ENCODE measurements around the gene C4orf50.
"Not testable (repeated sequence)": the region's sequence is repeated elsewhere in the genome, so short reads cannot be mapped to it uniquely, and the experiment has no call there.

C4orf50 gene

DNA sequence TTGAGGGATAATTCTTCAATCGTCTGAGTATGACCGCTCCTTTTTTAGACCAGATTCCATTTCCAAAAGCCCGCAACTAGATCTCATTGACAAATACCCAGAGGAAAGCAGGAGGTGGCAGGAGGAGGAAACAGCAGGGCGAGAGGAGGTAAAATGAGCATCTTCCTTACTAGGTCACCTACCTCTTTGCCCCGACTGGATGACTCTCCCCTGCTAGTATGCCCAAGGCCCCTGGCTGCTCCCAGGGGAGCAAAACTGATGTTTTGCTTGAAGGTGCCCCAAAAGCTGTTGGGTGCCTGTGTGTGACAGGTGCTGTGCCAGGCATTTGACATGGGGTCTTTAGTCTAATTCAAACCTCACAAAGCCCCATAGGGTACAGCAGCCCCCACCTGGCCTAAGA, 48.9 kb downstream of the C4orf50 start:
- no peak for DNase-seq (ENCODE audit: low read depth, low spot score)

DNA sequence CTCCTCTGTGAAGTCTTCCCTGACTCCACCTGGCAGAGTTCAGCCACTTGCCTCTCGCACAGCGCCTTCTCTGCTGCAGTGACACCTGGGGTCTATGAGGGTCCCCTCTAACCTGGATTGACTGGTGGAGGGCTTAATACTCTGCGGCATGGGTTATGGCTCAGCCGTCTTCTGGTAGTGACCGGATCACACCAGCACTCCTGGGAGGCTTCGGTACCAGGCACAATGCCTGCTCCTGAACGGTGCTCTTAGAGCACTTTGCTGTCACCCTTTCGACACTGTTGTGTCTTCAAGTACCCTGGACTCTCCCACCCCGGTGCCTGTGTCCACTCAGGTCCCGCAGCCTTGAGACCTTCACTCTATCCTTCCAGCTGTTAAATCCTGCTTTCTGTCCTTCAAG, 50.0 kb downstream of the C4orf50 start:
- DNase-seq (ENCODE audit: low read depth, low spot score): no peak

GRCh38 chr4:5967783-5968182, 50.4 kb downstream of the C4orf50 start:
- no peak for DNase-seq (ENCODE audit: low read depth, low spot score)

DNA sequence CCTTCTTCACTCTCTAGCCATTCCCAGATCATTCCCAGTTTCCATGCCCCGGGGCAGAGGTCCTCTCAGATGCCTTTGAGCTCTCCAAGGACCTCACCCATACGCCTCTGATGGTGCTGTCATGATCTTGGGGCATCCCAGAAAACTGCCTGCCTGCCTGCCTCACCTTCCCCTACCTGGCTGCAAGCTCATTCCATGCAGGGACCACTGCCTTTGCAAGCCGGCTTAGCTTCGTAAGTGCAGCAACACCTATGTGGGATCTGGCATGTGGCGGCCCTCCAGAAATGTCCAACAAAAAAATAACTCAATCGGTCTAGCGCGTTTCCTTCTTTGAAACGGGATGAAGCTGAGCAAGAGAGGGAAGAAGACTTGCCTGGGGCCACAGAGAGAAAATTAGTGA, 53.0 kb downstream of the C4orf50 start:
- no peak for DNase-seq (ENCODE audit: low read depth, low spot score)

DNA sequence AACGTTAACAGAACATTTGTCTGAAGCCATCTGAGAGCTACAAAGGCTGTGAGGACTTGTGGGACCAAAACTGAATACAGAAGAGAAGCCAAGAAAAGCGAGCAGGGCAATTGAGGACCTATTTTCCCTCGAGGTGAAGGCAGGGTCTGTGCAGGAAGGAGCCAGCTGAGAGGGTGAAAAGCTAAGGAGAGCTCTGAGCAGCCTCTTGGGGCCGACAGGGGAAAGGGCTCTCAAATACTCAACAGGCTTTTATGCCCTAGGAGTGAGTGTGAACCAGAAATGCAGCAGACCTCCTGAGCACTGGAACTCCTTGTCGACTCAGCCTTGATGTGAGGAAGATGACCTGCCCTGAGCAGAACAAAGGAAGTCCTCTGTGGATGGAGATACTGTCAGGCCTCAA, 54.2 kb downstream of the C4orf50 start:
- DNase-seq (ENCODE audit: low read depth, low spot score): no peak

DNA sequence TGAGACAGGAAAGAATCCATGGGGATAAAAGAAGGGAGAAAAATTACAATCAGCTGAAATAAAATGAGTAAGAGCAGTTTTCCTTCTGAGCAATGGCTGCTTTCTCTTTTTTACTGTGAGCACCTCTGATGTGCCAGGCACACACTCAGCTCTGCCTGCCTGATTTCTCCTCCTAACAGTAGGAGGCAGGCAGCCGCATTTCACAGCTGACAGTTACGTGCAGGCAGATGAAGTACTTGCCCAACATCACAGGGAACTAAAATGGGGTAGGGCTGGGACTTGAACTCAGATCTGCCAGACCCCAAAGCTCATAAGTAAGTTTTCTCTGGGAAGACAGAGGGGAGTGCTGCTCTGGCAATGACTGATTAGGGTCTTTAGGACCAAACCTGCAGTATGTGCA, 54.6 kb downstream of the C4orf50 start:
- DNase-seq (ENCODE audit: low read depth, low spot score): no peak

- no peak for DNase-seq (ENCODE audit: low read depth, low spot score)
Measured at GRCh38 chr4:5962416-5962815, 55.8 kb downstream of the C4orf50 start.

- DNase-seq (ENCODE audit: low read depth, low spot score): no peak
Measured at GRCh38 chr4:5960252-5960880, 57.9 kb downstream of the C4orf50 start.

GRCh38 chr4:5959211-5959982, 58.8 kb downstream of the C4orf50 start:
- no peak for DNase-seq (ENCODE audit: low read depth, low spot score)

- DNase-seq (ENCODE audit: low read depth, low spot score): no peak
Measured at GRCh38 chr4:5958199-5958735, 60.0 kb downstream of the C4orf50 start.

DNA sequence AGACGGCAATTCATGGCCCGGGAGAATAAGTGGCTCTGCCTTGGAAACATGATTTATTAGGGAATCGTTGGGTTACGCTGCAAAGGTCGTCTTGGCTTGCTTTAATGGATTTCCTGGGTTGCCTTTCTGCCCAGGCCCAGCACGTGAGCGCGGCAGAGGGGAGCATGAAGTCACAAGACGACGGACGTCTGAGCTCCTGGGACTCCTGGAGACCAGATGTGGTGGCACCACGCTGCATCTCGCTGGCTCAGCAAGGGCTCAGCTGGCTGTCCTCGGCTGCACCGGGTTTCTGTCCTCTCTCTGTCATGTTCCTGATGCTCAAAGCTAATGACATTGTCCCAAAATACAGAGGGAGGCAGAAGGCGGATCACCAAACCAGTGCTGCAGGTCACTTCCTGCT, 61.2 kb downstream of the C4orf50 start:
- no peak for DNase-seq (ENCODE audit: low read depth, low spot score)

GRCh38 chr4:5956285-5957021, 61.8 kb downstream of the C4orf50 start:
- peak; percentile 46 for DNase-seq (ENCODE audit: low read depth, low spot score)

DNA sequence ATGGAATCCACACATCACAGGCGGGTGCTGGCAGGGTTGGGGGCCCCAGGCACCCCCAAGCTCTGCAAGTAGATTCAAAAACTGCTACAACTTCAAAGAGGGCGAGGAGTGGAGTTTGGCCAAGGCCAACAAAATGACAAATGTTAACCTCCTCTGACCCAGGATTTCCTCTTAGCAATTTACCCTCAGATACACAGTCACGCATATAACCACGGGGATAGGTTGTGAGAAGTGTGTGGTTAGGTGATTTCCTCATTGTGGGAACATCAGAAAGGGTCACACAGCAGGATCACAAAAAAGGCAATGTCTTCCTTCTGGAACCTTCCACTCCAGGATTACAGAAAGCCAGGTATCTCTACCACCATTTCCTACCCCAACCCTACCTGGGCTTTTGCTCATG, 62.4 kb downstream of the C4orf50 start:
- no peak for DNase-seq (ENCODE audit: low read depth, low spot score)

- peak; percentile 21 for DNase-seq (ENCODE audit: low read depth, low spot score)
Measured at GRCh38 chr4:5955201-5955821, 62.9 kb downstream of the C4orf50 start.

DNA sequence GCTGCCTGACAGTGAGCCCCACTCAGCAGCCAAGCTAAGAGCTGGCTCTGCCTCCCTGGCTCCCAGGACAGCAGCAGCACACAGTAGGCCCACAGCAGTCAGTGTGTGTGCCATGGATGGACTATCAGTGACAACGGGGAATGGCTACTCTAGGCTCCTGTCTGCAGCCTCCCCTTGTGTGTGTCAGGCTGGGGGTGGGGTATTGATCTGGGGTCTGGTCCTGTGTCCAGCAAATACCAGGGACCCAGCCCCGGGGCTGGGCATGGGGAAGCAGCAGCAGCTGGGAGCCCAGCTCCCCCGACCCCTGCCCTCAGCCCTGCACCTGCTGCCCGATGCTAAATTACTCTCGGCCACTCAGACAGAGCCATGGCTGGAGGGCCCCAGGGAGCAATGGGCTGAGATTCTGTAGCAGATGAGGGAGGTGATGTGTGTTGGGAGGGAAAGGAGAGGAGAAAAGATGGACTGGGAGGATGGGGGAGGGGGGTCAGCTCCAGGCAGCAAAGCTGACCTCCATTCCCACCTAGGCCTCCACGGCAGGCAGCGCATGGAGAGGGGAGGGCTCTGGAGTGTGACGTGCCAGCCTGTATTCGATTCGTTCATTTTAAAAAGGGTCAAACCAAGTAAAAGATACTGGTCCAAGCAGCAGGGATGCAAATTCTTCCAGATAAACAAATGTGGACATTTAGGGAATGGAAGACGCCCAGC, 64.0 kb downstream of the C4orf50 start:
- DNase-seq (ENCODE audit: low read depth, low spot score): no peak

DNA sequence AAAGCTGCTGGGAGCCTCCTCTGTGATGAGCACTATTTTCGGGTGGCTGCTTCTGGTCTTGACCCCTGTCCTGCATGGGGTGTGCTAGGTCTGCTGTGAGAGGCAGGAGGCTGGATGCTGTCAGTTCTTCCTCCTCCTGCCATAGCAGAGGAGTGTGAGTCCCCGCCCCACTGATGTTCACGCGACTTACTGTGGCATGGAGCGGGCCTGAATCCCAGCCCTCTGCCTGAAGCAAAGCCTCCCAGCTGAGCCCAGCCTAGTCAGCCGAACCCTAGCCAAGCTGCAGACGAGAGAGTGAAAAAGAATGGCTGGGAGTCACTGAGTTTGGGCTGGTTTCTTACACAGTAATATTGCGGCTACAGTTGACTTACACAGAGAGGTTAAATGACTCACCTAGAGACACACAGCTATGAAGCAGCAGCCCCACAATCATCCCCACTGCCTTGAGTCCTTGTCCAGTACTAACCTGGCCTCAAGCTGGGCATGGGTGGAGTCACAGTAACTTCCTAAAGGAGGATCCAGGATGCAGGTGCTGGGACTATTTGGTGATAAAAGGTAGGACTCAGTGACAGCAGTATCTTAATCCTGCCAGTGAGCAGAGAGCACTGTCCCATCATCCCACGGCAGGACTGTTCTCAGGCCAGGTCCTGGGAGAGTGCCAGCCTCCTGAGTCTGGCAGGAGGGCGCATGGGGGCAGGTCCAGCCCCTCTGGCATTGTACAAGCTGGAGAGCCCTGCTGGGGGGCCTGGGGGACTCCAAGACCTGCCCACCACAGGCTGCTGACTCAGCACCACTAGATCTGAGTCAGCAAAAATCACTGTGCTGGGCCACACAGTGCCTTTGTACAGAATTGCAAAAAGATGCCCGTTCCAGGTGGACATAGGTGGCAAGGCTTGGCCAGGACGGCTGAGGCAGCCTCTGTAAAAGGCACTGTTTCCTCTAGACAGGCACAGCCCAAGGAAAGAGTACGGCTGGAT, 65.0 kb downstream of the C4orf50 start:
- DNase-seq (ENCODE audit: low read depth, low spot score): no peak

DNA sequence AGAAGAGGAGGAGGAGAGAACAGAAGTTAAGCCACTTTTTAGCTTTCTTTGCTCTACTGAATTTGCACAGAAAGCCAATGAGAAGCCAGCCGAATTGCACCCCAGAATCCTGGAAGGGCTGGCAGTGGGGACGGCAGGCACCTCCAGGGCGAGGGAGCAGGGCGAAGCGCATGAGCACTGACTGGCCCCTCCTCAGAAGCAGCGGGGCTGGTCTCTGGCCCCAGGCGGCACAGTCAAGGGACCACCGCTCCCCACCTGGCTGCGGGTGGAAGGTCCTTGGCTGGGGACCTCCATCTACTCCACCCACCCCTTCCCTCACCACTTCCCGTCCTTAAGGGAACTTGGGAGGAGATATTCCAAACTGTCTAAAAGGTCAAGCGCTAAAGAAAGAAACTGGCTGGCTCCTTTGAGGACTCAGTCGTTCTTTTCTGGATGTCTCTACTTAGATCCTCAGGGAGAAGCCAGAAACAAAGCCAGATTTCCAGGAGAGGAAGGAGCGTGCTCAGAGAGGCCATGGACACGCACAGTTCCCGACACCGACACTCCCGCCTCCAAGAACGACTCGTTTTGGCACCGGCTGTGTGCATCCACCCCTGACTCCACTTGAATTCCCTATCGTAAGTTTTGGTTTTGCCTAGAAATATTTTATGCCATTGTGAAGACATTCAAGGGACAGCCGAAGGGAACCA, 65.8 kb downstream of the C4orf50 start:
- no peak for DNase-seq (ENCODE audit: low read depth, low spot score)

GRCh38 chr4:5946653-5947052, 71.6 kb downstream of the C4orf50 start:
- not testable (repeated sequence) for DNase-seq (ENCODE audit: low read depth, low spot score)

- no peak for DNase-seq (ENCODE audit: low read depth, low spot score)
Measured at GRCh38 chr4:5945936-5946335, 72.3 kb downstream of the C4orf50 start.

DNA sequence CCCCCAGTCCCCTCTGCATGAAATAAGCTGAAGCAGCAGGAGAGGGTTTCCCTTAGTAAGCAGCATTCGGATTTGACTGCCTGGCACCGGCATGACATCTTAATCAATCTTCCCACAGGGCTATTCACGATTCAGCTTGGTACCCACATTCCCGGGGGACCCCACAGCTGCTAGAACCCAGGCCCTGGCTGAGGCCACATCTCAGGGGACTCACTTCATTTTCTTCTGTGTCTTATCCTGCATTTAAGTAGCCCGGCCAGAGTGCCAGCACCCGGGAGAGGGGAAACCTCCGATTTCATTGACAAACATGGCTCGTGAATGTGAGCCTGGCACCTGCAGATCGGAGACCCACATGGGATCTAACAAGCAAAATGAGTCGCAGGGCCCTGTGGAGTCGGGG, 73.1 kb downstream of the C4orf50 start:
- no peak for DNase-seq (ENCODE audit: low read depth, low spot score)

Data from astrocyte of the hippocampus (primary cell).